Measurements from ENCODE around the gene FHAD1.

The FHAD1 gene

DNA sequence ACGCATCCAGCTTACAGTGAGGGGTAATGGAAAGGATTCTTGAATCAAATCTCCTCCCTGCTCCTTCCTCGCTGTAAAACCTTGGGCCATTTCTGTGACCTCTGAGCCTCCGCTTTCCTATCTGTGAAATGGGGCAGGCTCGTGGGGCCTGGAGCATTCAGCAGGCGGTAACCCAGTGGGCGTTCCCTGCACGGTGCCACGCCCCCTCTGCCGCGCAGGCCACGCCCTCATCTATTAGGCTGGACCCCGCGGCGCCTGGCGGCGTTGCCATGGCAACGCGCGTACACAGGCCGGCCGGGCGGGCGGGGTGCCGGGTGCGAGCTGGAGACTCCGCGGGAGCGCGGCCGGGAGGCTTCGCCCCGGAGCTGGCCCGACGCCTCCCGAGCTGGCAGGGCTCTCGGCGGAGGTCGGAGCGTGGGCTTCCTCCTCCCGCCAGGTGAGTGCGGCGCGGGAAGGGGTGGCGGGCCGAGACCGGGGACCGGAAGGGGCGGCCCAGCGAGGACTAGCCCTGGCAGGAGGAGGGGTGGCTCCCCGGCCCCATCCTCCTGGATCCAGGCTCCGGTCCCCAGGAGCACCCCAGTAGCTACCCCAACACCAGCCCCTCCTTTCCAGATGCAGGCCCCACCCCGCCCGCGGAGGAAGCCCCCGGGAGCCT is at the start of gene FHAD1:
TSS of gene FHAD1 (plus strand) at position 264 of the 655 bp plus-strand sequence. CDS start 4,562 bp downstream, outside the sequence.
- DNase-seq: no peak

DNA sequence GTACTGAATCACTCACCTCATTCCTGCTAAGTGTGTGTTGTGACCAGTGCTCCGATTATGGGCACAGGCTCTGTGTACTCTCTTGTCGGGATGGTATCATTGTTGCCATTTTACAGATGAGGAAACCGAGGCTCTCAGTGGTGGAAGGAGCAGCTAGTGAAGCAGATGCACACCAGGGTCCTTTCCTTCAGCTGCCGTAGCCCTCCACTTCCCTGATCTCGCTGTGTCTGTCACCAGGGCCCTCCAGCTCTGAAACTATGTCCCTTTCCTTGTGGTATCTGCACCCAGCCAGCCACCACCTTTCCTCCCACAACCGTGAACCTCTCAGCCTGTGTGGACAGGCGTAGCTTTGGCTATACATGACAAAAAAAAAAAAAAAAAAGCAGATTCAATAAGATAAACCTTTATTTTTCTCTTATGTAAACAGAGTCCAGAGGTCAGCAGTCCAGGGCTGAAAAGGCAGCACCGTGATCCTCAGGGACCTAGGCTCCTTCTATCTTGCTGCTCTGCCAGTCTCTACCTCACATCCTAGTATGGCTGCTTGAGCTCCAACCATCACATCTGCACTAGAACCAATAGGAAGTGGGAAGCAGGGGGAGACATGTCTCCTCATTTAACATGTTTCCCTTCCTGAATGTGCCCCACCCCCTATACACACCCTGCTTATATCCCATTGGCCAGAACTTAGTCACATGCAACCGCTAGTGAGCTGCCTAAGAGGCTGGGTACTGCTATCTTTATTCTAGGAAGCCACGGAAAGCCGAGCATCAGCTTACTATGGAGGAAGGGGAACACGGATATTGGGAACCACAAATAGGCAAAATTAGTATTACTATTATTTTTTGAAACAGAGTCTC is 49.2 kb upstream of the FHAD1 start:
- DNase-seq: no peak

DNA sequence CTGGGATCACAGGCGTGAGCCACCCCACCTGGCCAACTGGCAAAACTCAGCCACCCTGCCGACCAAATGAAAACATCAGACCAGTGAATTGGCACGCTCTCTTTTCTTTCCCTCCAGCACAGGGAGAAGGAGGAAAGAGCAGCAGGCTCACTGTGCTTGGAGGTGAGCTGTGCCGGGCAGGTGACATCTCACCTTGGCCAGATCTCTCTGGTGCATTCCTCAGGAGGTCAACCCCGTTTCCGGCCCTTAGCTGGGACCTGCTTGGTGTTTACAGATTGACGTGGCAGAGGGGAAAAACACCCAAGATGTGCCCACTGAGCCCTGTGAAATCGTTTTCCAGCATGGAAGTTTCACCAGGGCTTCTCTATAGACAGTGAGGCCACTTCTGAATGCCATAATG is 48.3 kb upstream of the FHAD1 start:
- DNase-seq: no peak

DNA sequence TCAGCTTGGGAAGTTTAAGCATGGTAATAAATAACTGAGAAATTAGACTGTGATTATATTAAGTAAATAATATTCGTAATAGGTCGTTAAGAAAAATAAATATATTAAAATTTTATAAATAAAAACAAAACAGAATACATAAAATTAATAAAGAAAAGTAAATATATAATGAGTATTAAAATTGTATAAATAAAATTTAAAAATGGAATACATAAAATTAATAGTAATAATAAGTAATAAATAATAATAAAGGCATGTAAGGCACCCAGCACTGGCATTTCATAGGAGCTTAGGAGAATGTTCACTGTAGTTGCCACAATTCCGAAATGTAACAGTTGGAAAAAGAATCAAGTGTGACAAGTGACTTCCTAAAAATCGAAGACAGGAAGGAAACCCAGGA is 45.8 kb upstream of the FHAD1 start:
- no peak for DNase-seq

DNA sequence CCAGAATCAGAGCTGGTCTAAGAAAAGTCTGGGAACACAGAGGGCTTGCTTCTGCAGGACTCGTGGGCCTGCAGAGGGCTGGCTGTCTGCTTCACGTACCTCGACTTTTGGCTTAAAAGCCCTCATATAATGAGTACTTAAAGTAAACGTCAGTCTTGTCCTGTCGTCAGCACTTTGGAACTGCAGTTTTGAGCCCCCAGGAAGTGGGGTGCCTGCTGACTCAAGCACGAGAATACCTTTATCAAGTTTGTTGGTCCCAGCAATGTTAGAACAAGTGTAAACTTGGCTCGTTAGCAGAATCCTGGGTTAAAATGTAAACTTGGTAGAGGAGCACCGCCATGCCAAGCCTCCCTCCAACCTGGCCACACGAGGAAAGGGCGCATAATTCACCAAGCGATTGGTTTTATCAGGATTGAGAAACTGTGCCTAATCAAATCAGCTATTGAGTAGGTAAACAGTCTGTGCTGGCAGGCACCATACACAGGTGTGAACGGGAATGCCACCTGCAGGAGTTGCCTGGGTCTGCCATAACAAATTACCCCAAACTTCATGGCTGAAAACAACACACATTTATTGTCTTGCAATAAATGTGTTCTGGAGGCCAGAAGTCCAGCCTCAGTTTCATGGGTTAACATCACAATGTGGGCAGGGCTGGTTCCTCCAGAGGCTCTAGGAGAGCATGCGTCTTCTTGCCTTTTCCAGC is 45.0 kb upstream of the FHAD1 start:
- DNase-seq: no peak

DNA sequence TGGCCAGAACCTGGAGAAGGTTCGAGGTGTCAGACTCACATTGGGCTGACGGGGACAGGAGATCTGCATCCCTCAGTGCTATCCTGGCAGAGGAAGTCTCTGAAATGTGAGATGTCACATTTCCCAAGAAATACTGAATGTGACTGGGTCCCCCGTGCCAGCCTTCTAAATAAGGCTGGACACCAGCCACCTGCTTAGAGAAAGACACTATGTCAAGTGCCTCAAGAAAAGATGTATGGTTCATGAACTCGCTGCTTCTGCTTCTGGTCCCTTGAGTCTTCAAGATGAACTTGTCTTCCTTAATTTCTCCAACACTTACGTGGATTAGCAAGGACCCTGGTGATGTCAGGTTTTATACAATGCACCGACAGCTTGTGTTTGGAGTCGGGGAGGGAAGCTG is 42.1 kb upstream of the FHAD1 start:
- DNase-seq: no peak

DNA sequence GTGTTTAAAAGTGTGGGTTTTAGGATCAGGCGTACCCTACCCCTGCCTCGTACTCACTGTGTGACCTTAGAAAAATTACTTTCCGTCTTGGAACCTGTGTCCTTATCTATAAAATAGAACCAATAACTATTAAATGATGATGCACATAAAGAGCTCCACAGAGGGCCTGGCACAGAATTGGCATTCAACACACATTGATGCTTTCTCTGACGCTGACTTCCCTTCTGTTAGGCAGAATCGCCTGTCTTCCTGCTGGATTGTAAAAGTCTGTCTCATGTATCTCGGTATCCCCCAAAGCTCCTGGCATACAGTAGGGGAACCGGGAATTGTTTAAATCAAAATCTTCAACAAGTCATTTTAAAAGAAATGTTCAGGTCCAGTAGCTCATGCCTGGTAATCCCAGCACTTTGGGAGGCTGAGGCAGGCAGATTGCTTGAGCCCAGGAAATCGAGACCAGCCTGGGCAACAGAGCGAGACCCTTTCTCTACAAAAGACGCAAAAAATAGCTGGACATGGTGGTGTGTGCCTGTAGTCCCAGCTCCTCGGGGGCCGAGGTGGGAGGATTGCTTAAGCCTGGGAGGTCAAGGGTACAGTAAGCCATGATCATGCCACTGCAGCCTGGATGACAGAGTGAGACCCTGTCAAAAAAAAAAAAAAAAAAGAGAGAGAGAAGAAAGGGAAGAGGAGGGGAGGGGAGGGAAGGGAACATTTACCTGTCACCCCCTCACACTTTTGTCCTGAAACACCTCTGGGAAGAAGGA is 41.3 kb upstream of the FHAD1 start:
- no peak for DNase-seq

DNA sequence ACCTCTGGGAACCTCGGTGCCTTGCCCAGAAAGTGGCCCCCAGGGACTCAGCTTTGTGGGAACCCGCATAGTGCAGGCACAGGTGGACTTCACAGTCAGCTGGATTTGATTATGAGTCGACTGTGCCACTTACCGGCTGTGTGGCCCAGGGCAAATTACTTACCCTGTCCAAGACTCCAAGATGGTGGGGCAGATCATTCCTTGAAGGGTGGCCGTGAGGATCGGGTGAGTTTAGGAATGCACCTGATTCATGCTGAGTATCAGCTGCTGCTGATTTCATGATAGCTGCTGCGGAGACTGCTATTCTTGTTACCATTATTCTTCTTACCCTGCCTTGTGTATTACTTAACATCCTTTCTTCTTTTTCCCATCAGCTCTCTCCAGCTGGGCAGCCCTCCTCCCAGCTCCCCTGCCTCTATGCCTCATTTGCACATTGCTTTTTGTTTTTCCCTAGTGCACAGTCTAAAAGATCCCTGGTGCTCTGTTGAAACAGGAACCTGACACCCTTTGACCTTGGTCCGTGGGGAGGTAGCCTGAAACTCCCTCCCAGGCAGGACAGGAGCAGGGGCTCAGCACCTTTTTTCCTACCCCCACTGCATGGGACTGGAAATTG is 40.5 kb upstream of the FHAD1 start:
- DNase-seq: no peak

DNA sequence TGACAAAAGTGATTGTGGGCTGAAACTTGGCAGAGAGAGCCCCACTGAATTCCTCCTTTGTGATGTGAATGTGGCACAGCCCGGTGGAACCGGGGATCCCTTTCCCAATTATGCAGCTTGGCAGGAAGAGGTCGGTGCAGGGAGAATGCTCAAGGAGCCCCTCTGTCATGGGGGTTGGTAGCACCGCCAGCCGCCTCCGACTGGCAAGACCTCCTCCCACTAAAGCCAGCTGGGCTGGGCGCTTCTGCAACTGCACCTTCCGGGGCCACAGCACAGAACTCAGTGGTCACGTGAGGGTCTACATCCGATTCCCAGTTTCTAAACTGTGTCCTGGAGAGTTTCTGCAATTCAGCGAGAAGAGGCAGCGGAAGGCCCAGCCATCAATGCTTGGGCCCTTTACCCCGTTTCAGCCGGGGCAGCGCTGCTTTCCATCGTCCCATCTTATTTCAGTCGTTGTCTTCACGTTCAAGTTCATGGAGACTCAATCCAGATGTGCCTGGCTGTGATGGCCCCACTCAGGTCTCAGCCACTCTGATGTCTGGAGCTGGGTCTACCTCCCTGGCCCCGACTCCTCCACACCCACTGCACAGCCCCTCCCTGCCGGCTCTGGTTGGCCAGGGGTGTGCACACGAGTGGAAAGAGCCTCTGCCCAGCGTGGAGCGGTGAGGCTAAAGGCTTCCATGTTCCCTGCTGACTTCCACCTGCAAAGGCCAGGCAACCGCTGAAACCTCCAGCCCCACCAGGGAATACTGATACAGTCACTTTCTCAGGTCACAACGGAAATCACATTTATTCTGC is 39.8 kb upstream of the FHAD1 start:
- DNase-seq: no peak

DNA sequence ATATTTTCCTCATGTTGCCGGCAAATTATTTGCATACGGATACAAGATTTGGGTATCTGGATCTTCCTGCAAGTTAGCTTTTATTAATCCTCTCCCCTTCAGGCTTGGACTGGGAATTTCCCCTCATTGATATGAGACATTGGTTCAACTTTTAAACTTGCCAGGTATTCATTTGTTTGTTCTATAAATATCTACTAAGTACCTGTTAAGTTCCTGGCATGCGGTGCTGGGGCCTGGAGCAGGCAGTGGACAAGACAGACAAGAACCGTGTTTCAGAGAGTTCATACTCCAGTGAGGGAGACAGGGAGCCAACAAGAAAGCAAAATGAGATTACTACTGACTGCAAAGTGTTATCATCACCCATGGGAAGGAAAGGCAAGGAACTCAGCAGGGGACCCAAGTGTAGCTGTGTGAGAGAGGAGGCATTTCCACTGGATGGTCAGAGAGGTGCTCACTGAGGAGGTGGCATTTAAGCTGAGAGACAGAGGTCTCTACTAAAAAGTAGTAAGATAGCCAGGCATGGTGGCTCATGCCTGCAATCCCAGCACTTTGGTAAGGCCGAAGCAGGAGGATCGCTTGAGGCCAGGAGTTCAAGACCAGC is 39.1 kb upstream of the FHAD1 start:
- no peak for DNase-seq

DNA sequence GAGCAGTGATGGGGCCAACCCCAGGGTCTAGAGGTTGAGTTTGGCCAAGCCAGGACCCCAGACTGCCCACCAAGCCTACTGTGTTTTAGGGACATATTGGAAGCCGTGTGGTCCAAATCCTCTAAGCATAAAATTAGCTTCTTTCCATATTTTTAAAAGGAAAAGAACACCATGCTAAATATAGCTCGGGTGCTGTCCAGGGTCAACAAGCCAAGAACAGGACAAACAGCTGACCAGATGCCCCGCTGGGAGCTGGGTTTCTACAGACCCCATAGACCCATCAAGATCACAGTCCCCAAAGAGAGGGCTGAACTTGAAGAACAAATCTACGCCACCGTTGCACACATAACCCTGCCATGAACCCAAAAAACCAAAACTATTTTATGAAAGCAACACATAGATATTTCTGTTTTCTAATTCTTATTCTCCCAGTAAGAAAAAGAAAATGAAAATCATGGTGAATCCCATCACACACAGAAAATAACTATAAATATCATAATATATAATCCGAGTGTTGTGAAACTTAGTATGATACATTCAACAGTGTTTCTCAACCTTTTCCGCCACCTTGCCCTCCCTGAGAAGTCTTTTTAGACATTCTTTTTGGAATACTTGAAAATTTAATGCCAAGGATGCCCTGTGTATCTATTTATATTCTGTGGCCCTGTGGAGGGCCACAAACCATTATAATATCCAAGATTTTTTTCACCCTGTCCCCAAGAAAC is 36.2 kb upstream of the FHAD1 start:
- no peak for DNase-seq

DNA sequence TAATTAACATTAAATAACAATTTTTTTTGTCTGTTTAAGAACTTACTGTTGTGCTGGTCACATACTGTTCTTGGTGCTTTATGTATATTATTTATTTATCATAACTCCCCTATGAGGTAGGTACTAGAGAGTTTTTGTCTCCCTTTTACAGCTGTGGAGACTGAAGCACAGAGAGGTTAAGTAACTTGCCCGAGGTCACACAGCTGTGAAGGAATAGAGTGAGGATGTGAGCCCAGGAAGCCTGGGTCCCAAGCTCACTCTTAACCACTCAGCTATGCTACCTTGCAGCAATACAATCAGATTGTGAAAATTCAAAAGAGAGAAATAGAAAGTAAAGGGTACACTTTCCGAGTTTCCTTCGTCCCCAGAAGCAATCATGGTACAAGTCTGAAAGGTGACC is 35.6 kb upstream of the FHAD1 start:
- no peak for DNase-seq

DNA sequence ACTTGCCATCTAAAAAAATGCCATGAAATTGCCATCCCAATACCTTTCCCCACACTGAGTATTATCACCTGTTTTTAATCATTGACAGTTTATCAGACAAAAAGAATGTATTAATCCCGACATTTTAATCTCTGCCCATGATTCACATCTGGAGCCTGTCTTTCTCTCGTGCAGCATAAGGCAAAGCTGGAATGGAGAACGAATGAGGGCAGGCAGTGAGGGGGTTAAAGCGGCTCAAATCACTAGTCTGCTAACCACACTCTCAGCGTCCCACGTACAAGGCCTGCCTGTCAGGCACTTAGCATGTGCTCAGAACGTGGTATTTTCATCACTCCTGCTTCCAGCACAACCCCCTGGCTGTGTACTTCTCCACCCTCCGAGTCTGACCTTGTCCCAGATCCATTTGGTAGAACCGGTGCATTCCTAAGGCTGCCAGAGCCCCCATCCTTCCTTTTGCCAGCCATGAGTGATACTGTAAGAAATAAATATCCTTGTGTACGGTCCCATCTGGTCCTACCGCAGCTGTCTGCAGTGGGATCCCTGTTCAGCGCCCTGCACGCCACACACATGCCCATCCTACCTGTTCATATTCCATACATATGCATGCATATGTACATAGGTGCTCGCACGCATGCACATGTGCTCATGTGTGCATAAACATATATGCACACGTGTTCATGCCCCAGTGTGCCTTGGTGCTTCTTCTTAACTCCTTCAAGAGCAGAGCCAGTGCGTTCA is 34.6 kb upstream of the FHAD1 start:
- no peak for DNase-seq

DNA sequence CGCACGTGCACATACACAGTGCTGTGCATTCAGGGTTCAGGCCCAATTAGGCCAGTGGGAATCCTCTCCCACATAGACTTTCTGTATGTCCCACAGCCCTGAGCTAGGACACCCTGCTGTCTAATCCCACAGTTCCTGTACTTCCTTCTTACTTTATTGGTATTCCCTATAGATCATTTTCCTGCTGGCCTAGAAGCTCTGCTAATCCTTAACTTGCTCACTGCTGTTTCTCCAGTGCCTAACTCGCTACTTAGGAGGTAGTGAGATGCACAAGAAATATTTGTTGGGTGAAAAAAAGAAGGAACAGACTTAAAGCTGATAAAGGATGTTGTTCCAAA is 34.1 kb upstream of the FHAD1 start:
- no peak for DNase-seq

DNA sequence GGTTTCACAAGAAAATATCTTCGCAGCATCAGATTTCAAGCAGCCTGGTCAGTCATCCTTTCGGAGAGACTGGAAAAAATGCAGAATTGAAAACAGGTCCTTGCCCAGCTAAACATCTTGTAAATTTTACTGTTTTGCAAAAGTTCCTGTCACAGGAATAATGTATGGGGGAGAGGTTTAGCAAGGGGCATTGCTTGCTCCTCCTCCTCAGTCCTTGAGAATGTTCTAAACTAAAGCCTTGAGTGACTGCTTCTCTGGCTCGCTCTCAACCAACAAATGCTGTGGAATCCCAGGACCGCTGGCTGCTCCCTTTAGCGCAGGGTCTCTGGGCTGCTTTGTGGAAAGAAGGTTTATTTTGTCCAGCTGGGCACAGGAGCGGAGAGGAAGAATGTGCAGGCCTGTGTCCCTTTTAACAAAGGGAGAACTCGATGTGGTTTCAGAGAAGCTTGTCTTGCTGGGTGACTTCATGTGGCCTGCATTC is 33.6 kb upstream of the FHAD1 start:
- DNase-seq: no peak

DNA sequence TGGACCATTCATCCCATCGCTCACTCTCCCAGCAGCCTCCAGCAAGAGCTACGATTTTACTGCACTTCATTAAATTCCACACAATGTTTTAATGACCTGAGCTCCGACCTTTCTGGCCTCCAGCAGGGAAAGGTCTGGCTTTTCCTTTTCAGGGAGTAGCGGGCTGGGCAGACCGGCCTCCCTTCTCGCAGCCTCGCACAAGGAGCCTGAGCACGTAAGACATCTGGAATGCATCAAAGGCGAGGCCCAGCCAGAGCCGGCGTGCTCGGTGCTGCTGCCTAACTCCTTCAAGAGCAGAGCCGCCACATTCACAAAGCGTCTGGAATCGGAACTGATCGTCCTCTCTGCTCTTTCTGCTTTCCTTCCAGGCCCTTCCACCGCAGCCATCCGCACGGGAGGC is 32.5 kb upstream of the FHAD1 start:
- DNase-seq: no peak

DNA sequence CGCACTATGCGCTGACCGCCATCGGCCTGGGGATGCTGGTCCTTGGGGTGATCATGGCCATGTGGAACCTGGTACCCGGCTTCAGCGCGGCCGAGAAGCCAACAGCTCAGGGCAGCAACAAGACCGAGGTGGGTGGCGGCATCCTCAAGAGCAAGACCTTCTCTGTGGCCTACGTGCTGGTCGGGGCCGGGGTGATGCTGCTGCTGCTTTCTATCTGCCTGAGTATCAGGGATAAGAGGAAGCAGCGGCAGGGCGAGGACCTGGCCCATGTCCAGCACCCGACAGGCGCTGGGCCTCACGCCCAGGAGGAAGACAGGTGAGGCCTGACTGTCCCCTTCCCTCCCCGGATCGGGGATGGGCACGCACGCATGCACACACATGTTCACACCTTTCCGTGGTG is 31.9 kb upstream of the FHAD1 start:
- DNase-seq: no peak

DNA sequence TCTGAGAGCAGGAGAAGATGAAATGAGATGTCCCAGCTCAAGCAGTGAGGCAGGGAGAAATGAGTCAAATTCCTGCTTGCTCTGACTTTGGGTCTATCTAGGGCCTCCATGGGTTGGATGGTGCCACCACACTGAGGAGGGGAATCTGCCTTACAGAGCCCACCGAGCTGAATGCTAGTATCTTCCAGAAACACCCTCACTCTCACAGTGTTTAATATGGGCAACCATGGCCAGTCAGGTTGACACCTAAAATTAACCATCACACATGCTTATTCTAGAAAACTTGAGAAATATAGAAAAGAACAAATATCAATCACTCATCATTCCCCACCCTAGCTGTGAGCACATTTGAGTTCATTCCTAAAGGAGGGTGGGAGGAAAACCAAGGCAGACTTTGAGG is 29.4 kb upstream of the FHAD1 start:
- DNase-seq: no peak

DNA sequence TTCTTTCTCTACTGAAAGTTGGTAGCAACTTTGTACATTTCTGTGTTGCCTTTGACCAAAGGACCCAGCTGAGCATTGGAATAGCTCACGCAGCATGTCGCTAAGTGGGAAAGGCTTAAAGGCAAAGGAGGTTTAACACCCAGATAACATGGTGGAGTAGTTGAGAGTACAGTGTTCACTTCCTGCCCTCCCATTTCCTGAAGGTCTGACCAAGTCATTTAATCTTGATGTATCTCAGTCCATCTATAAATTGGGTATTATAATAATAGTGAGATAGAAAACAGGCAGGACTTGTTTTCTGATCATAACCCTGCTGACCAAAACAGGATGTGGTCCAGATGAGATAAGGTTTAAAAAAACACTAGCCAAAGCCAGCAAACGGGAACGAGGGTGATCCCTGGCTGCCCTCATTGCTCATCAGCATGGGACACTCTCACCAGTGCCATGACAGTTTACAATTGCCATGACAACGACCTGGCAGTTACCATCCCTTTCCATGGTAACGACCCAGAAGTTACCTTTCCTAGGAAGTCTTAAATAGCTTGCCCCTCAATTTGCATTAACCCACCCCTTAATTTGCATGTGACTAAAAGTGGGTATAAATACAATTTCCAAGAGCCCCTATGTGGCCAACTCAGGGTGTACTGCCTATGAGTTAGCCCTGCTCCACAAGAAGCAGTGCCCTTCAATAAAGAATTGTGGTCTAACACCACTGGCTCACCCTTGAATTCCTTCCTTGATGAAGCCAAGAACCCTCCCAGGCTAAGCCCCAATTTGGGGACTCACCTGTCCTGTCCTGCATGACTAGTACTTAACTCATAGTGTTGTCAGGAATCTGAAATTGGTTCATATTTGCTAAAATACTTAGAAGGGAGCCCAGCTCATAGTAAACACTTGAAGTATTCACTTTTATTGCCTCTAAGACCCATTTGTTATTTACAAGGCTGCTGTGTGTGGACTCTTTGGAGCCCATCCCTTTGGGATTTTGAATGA is 28.4 kb upstream of the FHAD1 start:
- DNase-seq: no peak
